ENCODE measurements around the gene NPTXR.

GRCh38 chr22:38798496-38798895 is 45.3 kb downstream of the NPTXR start:
- TF ChIP-seq CTCF (conservative IDR thresholded peaks at IDR 0.05; ENCODE audit: low read length) (no peak), EZH2phosphoT487 (IDR thresholded peaks at IDR 0.05; ENCODE audit: borderline replicate concordance, low read depth, low read length) (no peak)

Data from OCI-LY7 (cell line).